ENCODE measurements around the gene FGF22.

Gene FGF22

GRCh38 chr19:658059-658839 is 18.6 kb downstream of the FGF22 start:
- no peak for TF ChIP-seq SIN3A (IDR thresholded peaks at IDR 0.05; ENCODE audit: borderline replicate concordance, insufficient read depth, low read length)
- TF ChIP-seq REST (IDR thresholded peaks at IDR 0.05; ENCODE audit: insufficient read depth in 1 of 2, low read depth in 2 of 2, low read length in 2 of 2) = no peak
- no peak for TF ChIP-seq FOXP2 (optimal IDR thresholded peaks at IDR 0.05; ENCODE audit: borderline replicate concordance, extremely low read depth, extremely low read length, insufficient read depth)
- no peak for TF ChIP-seq POLR2AphosphoS5 (IDR thresholded peaks at IDR 0.05; ENCODE audit: low read depth, low read length)
- TF ChIP-seq TAF1 (IDR thresholded peaks at IDR 0.05; ENCODE audit: borderline replicate concordance, insufficient read depth, low read length) = no peak

GRCh38 chr19:658916-659839 is 19.5 kb downstream of the FGF22 start:
- TF ChIP-seq POLR2AphosphoS5 (IDR thresholded peaks at IDR 0.05; ENCODE audit: low read depth, low read length) = no peak
- no peak for TF ChIP-seq FOXP2 (optimal IDR thresholded peaks at IDR 0.05; ENCODE audit: borderline replicate concordance, extremely low read depth, extremely low read length, insufficient read depth)
- TF ChIP-seq REST (IDR thresholded peaks at IDR 0.05; ENCODE audit: insufficient read depth in 1 of 2, low read depth in 2 of 2, low read length in 2 of 2) = no peak
- no peak for TF ChIP-seq TAF1 (IDR thresholded peaks at IDR 0.05; ENCODE audit: borderline replicate concordance, insufficient read depth, low read length)
- no peak for TF ChIP-seq SIN3A (IDR thresholded peaks at IDR 0.05; ENCODE audit: borderline replicate concordance, insufficient read depth, low read length)

- TF ChIP-seq FOXP2 (optimal IDR thresholded peaks at IDR 0.05; ENCODE audit: borderline replicate concordance, extremely low read depth, extremely low read length, insufficient read depth) = no peak
- no peak for TF ChIP-seq REST (IDR thresholded peaks at IDR 0.05; ENCODE audit: insufficient read depth in 1 of 2, low read depth in 2 of 2, low read length in 2 of 2)
- no peak for TF ChIP-seq TAF1 (IDR thresholded peaks at IDR 0.05; ENCODE audit: borderline replicate concordance, insufficient read depth, low read length)
- no peak for TF ChIP-seq SIN3A (IDR thresholded peaks at IDR 0.05; ENCODE audit: borderline replicate concordance, insufficient read depth, low read length)
- no peak for TF ChIP-seq POLR2AphosphoS5 (IDR thresholded peaks at IDR 0.05; ENCODE audit: low read depth, low read length)
Measured at GRCh38 chr19:660793-661426, 21.2 kb downstream of the FGF22 start.

- TF ChIP-seq TAF1 (IDR thresholded peaks at IDR 0.05; ENCODE audit: borderline replicate concordance, insufficient read depth, low read length) (no peak), REST (IDR thresholded peaks at IDR 0.05; ENCODE audit: insufficient read depth in 1 of 2, low read depth in 2 of 2, low read length in 2 of 2) (no peak), FOXP2 (optimal IDR thresholded peaks at IDR 0.05; ENCODE audit: borderline replicate concordance, extremely low read depth, extremely low read length, insufficient read depth) (no peak), POLR2AphosphoS5 (IDR thresholded peaks at IDR 0.05; ENCODE audit: low read depth, low read length) (no peak), SIN3A (IDR thresholded peaks at IDR 0.05; ENCODE audit: borderline replicate concordance, insufficient read depth, low read length) (no peak)
Measured at GRCh38 chr19:661427-662196, 21.9 kb downstream of the FGF22 start.
